Non-pigmented ciliary epithelial cell (primary cell): Measurements from ENCODE around the gene SPTSSB.
A peak's percentile ranks its signal among the peaks of the same experiment; 100 is the strongest.

ENCODE experiments used
- DNase-seq: peaks from one replicate; pipeline ENCODE4 v3.0.0-alpha.2; 2010; ENCODE audit warnings: low read depth

SPTSSB gene

GRCh38 chr3:161371441-161372320 is at the start of gene SPTSSB:
Gene SPTSSB (minus strand): TSS chr3:161371517. CDS start chr3:161346323, 25,194 bp downstream.
- no peak for DNase-seq

- DNase-seq: no peak
These were observed 49.4 kb upstream of the SPTSSB start for GRCh38 chr3:161420746-161421145.

- no peak for DNase-seq
These were observed 48.4 kb upstream of the SPTSSB start for GRCh38 chr3:161419555-161420333.

- peak; percentile 63 for DNase-seq
These were observed 44.4 kb upstream of the SPTSSB start for GRCh38 chr3:161415506-161416231.

GRCh38 chr3:161414907-161415306 is 43.6 kb upstream of the SPTSSB start:
- DNase-seq: no peak

- DNase-seq: no peak
These were observed 42.5 kb upstream of the SPTSSB start for GRCh38 chr3:161413855-161414210.

- no peak for DNase-seq
These were observed 42.0 kb upstream of the SPTSSB start for GRCh38 chr3:161413127-161413854.

GRCh38 chr3:161412123-161412522 is 40.8 kb upstream of the SPTSSB start:
- no peak for DNase-seq

- no peak for DNase-seq
These were observed 38.5 kb upstream of the SPTSSB start for GRCh38 chr3:161409858-161410257.

- DNase-seq: no peak
These were observed 37.8 kb upstream of the SPTSSB start for GRCh38 chr3:161409069-161409468.

GRCh38 chr3:161406594-161407555 is 35.6 kb upstream of the SPTSSB start:
- no peak for DNase-seq

GRCh38 chr3:161405836-161406235 is 34.5 kb upstream of the SPTSSB start:
- DNase-seq: no peak

GRCh38 chr3:161405087-161405486 is 33.8 kb upstream of the SPTSSB start:
- no peak for DNase-seq

GRCh38 chr3:161403251-161403650 is 31.9 kb upstream of the SPTSSB start:
- DNase-seq: no peak

GRCh38 chr3:161401389-161401788 is 30.1 kb upstream of the SPTSSB start:
- no peak for DNase-seq

GRCh38 chr3:161400650-161401049 is 29.3 kb upstream of the SPTSSB start:
- DNase-seq: no peak

GRCh38 chr3:161395115-161396012 is 24.0 kb upstream of the SPTSSB start:
- no peak for DNase-seq

- DNase-seq: no peak
These were observed 22.5 kb upstream of the SPTSSB start for GRCh38 chr3:161393803-161394202.

- DNase-seq: no peak
These were observed 22.0 kb upstream of the SPTSSB start for GRCh38 chr3:161393310-161393709.

GRCh38 chr3:161392853-161393252 is 21.5 kb upstream of the SPTSSB start:
- no peak for DNase-seq
